Adipocyte (in vitro differentiated cells): ENCODE data around the gene PTPRK.

Source experiments
- DNase-seq: peaks from one replicate; pipeline ENCODE4 v3.0.0-alpha.2; 2015; ENCODE audit warnings: low read depth
- H3K27me3 ChIP-seq: replicated peaks from 2 replicates; pipeline ENCODE4 v1.7.0; 2013; ENCODE audit warnings: mild to moderate bottlenecking, low read length, moderate library complexity; ENCODE audit not compliant: control insufficient read depth, insufficient read depth
- H3K36me3 ChIP-seq: 2 replicates; pipeline ENCODE4 v1.7.0; 2013; ENCODE audit warnings: low read length, mild to moderate bottlenecking, moderate library complexity; ENCODE audit not compliant: control insufficient read depth, insufficient read depth, severe bottlenecking
- H3K4me1 ChIP-seq: 2 replicates; pipeline ENCODE4 v1.7.0; 2013; ENCODE audit warnings: mild to moderate bottlenecking, low read length, moderate library complexity; ENCODE audit not compliant: control insufficient read depth, insufficient read depth
- H3K4me3 ChIP-seq: 2 replicates; pipeline ENCODE4 v1.7.0; 2013; ENCODE audit warnings: mild to moderate bottlenecking, low read length, moderate library complexity
- H3K9ac ChIP-seq: 2 replicates; pipeline ENCODE4 v1.7.0; 2013; ENCODE audit warnings: mild to moderate bottlenecking, low read length, moderate library complexity
- H3K9me3 ChIP-seq: 2 replicates; pipeline ENCODE4 v1.7.0; 2013; ENCODE audit warnings: mild to moderate bottlenecking, low read length, moderate library complexity; ENCODE audit not compliant: control insufficient read depth

The PTPRK gene

GRCh38 chr6:128057946-128058345, 462.5 kb downstream of the PTPRK start:
- H3K4me3 ChIP-seq, result no peak overlapping the region
- no peaks in the 10 kb centered on the region for H3K4me1 ChIP-seq
- no peak overlapping the region for H3K9ac ChIP-seq
- no peaks in the 10 kb centered on the region for H3K27me3 ChIP-seq
- peak; percentile 48 for DNase-seq
- H3K36me3 ChIP-seq, result no peaks in the 10 kb centered on the region
- no peaks in the 10 kb centered on the region for H3K9me3 ChIP-seq

GRCh38 chr6:128057541-128057940, 462.9 kb downstream of the PTPRK start:
- Histone ChIP-seq H3K27me3 (no peaks in the 10 kb centered on the region), H3K4me3 (no peak overlapping the region), H3K9ac (no peak overlapping the region), H3K9me3 (no peaks in the 10 kb centered on the region), H3K4me1 (no peaks in the 10 kb centered on the region), H3K36me3 (no peaks in the 10 kb centered on the region)
- DNase-seq, result no peak

GRCh38 chr6:128053109-128053508, 467.3 kb downstream of the PTPRK start:
- H3K4me3 ChIP-seq, result no peak overlapping the region
- no peak overlapping the region for H3K9ac ChIP-seq
- H3K9me3 ChIP-seq, result no peaks in the 10 kb centered on the region
- no peaks in the 10 kb centered on the region for H3K36me3 ChIP-seq
- DNase-seq, result no peak
- no peaks in the 10 kb centered on the region for H3K27me3 ChIP-seq
- no peaks in the 10 kb centered on the region for H3K4me1 ChIP-seq

GRCh38 chr6:128047989-128048388, 472.4 kb downstream of the PTPRK start:
- no peak overlapping the region for H3K9ac ChIP-seq
- no peak overlapping the region for H3K4me3 ChIP-seq
- no peaks in the 10 kb centered on the region for H3K36me3 ChIP-seq
- no peaks in the 10 kb centered on the region for H3K4me1 ChIP-seq
- H3K27me3 ChIP-seq, result no peaks in the 10 kb centered on the region
- no peaks in the 10 kb centered on the region for H3K9me3 ChIP-seq
- no peak for DNase-seq

- no peak overlapping the region for H3K9ac ChIP-seq
- no peaks in the 10 kb centered on the region for H3K27me3 ChIP-seq
- H3K36me3 ChIP-seq, result no peaks in the 10 kb centered on the region
- no peaks in the 10 kb centered on the region for H3K4me1 ChIP-seq
- no peaks in the 10 kb centered on the region for H3K9me3 ChIP-seq
- H3K4me3 ChIP-seq, result no peak overlapping the region
- no peak for DNase-seq
Observed at GRCh38 chr6:128046033-128046432, 474.4 kb downstream of the PTPRK start.

- H3K27me3 ChIP-seq, result no peaks in the 10 kb centered on the region
- H3K4me1 ChIP-seq, result peaks cover 16% of the 10 kb centered on the region
- no peaks in the 10 kb centered on the region for H3K9me3 ChIP-seq
- H3K9ac ChIP-seq, result no peak overlapping the region
- DNase-seq, result no peak
- H3K4me3 ChIP-seq, result no peak overlapping the region
- no peaks in the 10 kb centered on the region for H3K36me3 ChIP-seq
Observed at GRCh38 chr6:128039543-128039942, 480.9 kb downstream of the PTPRK start.

- peak; percentile 63 for DNase-seq
- peaks cover 16% of the 10 kb centered on the region for H3K4me1 ChIP-seq
- H3K36me3 ChIP-seq, result no peaks in the 10 kb centered on the region
- no peaks in the 10 kb centered on the region for H3K9me3 ChIP-seq
- no peaks in the 10 kb centered on the region for H3K27me3 ChIP-seq
- H3K9ac ChIP-seq, result no peak overlapping the region
- no peak overlapping the region for H3K4me3 ChIP-seq
Observed at GRCh38 chr6:128036808-128037570, 483.4 kb downstream of the PTPRK start.

- no peak for DNase-seq
- Histone ChIP-seq H3K4me1 (peaks cover 13% of the 10 kb centered on the region), H3K4me3 (no peak overlapping the region), H3K9me3 (no peaks in the 10 kb centered on the region), H3K9ac (no peak overlapping the region), H3K27me3 (no peaks in the 10 kb centered on the region), H3K36me3 (no peaks in the 10 kb centered on the region)
Observed at GRCh38 chr6:128033156-128033555, 487.2 kb downstream of the PTPRK start.

- no peak for DNase-seq
- peaks cover 5% of the 10 kb centered on the region for H3K4me1 ChIP-seq
- no peak overlapping the region for H3K4me3 ChIP-seq
- no peak overlapping the region for H3K9ac ChIP-seq
- H3K27me3 ChIP-seq, result no peaks in the 10 kb centered on the region
- no peaks in the 10 kb centered on the region for H3K36me3 ChIP-seq
- no peaks in the 10 kb centered on the region for H3K9me3 ChIP-seq
Observed at GRCh38 chr6:128032042-128032441, 488.4 kb downstream of the PTPRK start.

- Histone ChIP-seq H3K9me3 (no peaks in the 10 kb centered on the region), H3K4me3 (no peak overlapping the region), H3K9ac (no peak overlapping the region), H3K27me3 (no peaks in the 10 kb centered on the region), H3K36me3 (no peaks in the 10 kb centered on the region), H3K4me1 (peaks cover 5% of the 10 kb centered on the region)
- DNase-seq, result no peak
Observed at GRCh38 chr6:128029826-128030225, 490.6 kb downstream of the PTPRK start.

GRCh38 chr6:128028183-128028582, 492.2 kb downstream of the PTPRK start:
- H3K9ac ChIP-seq, result no peak overlapping the region

GRCh38 chr6:128025478-128025877, 494.9 kb downstream of the PTPRK start:
- no peak for DNase-seq
- Histone ChIP-seq H3K9me3 (no peaks in the 10 kb centered on the region), H3K4me1 (peaks cover 5% of the 10 kb centered on the region), H3K4me3 (no peak overlapping the region), H3K36me3 (no peaks in the 10 kb centered on the region), H3K9ac (no peak overlapping the region), H3K27me3 (no peaks in the 10 kb centered on the region)

More at GRCh38 chr6:128028183-128028582, 492.2 kb downstream of the PTPRK start:
- DNase-seq, result no peak
- no peaks in the 10 kb centered on the region for H3K36me3 ChIP-seq
- H3K4me3 ChIP-seq, result no peak overlapping the region
- no peaks in the 10 kb centered on the region for H3K27me3 ChIP-seq
- H3K4me1 ChIP-seq, result peaks cover 5% of the 10 kb centered on the region
- no peaks in the 10 kb centered on the region for H3K9me3 ChIP-seq
